ENCODE measurements around the gene DDX27.
"Not testable (repeated sequence)": the region's sequence is repeated elsewhere in the genome, so short reads cannot be mapped to it uniquely, and the experiment has no call there.

DDX27 gene

DNA sequence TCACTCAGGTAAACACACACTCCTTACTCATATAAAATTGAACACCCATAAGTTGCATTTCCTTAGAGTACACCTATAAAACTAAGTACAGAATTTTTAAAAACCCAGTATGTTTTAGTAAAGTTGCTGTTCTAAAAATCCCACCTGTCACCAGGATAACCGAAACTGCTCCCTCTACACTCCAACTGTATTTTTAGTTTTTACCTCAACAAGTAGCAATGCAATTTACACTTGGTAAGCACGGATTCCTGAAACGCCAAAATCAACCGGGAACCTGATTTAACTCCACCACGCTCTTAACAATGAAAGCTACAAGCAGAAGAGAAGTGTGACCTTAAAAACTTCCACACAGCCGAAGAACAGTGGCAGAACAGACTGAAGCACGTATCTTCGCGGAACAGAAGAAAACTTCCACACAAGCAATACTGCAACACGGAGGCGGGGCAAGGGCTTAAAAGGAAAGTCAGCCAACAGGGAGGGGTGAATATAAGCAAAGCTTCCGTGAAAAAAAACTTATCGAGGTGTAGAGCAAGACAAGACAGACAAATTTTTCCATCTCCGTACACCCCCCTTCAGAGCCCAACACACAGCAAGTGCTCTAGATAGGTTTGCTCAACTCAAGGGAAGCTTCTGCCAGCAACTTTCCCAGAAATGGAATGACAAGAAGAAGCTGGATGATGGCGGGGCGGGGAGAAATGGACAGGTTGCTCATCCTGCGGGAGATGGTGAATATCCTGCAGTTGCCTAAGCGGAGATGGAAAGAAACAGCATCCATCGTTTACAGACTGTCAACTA is 32.5 kb upstream of the DDX27 start:
- Histone ChIP-seq H3K4me1 (ENCODE audit: insufficient read depth, low read length) (peaks cover 7% of the 10 kb centered on the region), H3K9me3 (ENCODE audit: low read length) (no peaks in the 10 kb centered on the region), H3K4me3 (ENCODE audit: low read length) (peak overlapping the region; percentile 79), H3K27me3 (ENCODE audit: insufficient read depth, low read length) (no peaks in the 10 kb centered on the region), H3K36me3 (ENCODE audit: insufficient read depth, low read length) (peaks cover 5% of the 10 kb centered on the region), H2AFZ (ENCODE audit: low read depth, low read length) (no peak overlapping the region)

DNA sequence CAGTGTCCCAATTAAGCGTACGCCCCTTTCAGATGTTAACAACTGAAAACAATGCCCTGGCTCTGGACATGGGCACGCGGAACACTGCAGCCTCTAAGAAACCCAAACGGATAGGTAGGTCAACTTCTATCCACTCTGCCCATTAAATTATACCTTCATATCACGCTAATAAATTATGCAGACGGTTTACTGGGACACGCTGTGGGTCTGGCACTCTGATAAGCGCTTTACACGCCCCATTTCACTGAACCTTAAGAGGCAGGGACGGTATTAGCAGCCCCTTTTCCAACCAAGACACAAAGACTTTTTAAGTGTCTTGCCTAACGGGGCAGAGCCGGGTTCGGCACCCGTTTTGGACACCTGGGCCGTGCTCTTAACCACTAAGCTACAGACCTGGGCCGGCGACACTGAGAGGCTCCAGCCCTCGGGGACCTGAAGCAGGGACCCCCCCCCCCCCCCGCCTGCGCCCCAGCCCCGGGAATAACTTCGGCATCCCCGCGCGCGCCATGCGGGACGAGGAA is 31.8 kb upstream of the DDX27 start:
- Histone ChIP-seq H3K9me3 (ENCODE audit: low read length) (no peaks in the 10 kb centered on the region), H3K4me3 (ENCODE audit: low read length) (peak overlapping the region; percentile 79), H3K36me3 (ENCODE audit: insufficient read depth, low read length) (peaks cover 5% of the 10 kb centered on the region), H3K27me3 (ENCODE audit: insufficient read depth, low read length) (no peaks in the 10 kb centered on the region), H3K4me1 (ENCODE audit: insufficient read depth, low read length) (peaks cover 7% of the 10 kb centered on the region), H2AFZ (ENCODE audit: low read depth, low read length) (no peak overlapping the region)

DNA sequence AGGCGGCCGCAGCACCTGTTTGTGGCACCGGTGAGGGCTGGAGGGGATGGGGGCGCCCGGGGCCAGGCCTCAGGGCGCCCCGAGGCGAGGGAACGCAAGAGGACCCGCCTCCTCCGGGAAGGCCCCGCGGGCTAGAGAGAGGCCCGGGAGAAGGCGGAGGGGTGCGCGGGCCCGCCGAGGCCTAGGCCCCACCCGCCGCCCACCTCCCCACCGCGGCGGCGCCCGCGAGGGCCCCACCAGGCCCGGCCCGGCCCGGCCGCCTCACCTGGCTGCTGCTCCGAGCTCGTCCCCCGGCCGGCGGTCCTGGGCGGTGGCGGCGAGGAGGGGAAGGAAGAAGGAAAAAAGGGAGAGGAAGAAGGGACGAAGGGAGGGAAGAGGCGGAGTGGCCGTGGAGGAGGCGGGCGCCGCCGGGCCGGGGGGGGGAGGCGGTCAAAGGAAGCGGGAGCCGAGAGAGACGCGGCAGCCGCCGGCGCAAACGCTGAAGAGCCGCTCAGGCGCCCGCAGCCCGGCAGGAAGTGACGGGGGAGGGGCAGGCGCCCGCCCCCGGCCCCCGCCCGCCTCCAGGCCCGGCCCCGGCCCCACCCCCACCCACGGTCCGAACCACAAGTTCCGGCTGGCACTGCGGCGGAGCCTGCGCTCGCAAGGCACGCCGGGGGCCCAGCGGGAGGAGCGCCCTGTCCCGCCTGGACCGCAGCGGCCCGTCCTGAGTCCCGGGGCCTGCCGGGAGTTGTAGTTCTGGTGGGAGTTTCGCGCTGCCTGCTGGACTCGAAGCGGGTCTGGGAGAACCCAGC is 31.2 kb upstream of the DDX27 start, which contains the start of gene STAU1:
STAU1 (minus strand) TSS at position 484 of the 791 bp plus-strand sequence. CDS start 22,133 bp downstream, outside the sequence.
- Histone ChIP-seq H2AFZ (ENCODE audit: low read depth, low read length) (peak within 1 kb of the TSS; percentile 79), H3K27me3 (ENCODE audit: insufficient read depth, low read length) (no peaks in the 10 kb centered on the region), H3K4me3 (ENCODE audit: low read length) (peak within 1 kb of the TSS; percentile 79), H3K36me3 (ENCODE audit: insufficient read depth, low read length) (peaks cover 5% of the 10 kb centered on the region), H3K4me1 (ENCODE audit: insufficient read depth, low read length) (peaks cover 7% of the 10 kb centered on the region), H3K9me3 (ENCODE audit: low read length) (no peaks in the 10 kb centered on the region)

DNA sequence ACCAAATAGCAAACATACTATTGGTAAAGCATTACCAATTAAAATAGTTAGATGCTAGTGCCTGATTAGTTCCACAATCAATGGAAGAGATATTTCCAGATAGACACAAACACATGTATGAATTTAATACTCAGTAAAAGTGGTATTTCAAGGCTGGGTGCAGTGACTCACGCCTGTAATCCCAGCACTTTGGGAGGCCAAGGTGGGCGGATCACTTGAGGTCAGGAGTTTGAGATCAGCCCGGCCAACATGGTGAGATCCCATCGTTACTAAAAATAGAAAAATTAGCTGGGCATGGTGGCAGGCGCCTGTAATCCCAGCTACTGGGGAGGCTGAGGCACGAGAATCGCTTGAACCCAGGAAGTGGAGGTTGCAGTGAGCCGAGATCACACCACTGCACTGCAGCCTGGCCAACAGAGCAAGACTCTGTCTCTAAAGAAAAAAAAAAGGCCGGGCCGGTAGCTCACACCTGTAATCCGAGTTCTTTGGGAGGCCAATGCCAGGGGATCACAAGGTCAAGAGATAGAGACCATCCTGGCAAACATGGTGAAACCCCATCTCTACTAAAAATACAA is 26.2 kb upstream of the DDX27 start:
- not testable (repeated sequence) for H3K36me3 ChIP-seq (ENCODE audit: insufficient read depth, low read length); H3K27me3 ChIP-seq (ENCODE audit: insufficient read depth, low read length); H2AFZ ChIP-seq (ENCODE audit: low read depth, low read length); H3K4me3 ChIP-seq (ENCODE audit: low read length); H3K4me1 ChIP-seq (ENCODE audit: insufficient read depth, low read length); H3K9me3 ChIP-seq (ENCODE audit: low read length)

DNA sequence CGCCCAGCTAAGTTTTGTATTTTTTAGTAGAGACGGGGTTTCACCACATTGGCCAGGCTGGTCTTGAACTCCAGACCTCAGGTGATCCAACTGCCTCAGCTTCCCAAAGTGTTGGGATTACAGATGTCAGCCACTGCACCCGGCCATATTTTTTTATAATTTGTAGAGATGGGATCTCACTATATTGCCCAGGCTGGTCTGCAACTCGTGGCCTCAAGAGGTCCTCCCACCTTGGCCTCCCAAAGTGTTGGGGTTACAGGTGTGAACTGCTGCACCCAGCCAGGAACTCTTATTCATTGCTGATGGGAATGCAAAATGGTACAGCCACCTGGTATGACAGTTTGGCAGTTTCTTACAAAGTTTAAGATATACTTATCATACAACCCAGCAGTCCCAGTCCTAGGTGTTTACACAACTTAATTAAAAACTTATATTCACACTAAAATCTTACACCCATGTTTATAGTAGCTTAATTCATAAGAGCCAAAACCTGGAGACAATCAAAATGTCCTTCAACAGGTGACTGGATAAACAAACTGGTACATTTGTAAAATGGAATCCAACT is 19.4 kb upstream of the DDX27 start:
- no peaks in the 10 kb centered on the region for H3K36me3 ChIP-seq (ENCODE audit: insufficient read depth, low read length)
- no peaks in the 10 kb centered on the region for H3K9me3 ChIP-seq (ENCODE audit: low read length)
- no peak overlapping the region for H2AFZ ChIP-seq (ENCODE audit: low read depth, low read length)
- H3K27me3 ChIP-seq (ENCODE audit: insufficient read depth, low read length) = no peaks in the 10 kb centered on the region
- no peak overlapping the region for H3K4me3 ChIP-seq (ENCODE audit: low read length)
- no peaks in the 10 kb centered on the region for H3K4me1 ChIP-seq (ENCODE audit: insufficient read depth, low read length)

DNA sequence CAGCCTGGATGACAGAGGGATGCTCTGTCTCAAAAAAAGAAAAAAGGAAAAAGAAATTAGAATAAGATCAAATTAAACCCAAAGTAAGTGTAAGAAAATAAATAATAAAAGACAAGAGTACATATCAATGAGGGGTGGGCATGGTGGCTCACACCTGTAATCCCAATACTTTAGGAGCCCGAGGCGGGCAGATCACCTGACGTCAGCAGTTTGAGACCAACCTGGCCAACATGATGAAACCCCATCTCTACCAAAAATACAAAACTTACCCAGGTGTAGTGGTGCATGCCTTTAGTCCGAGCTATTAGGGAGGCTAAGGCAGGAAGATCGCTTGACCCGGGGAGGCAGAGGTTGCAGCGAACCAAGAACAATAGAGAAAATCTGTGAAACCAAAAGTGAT is 16.2 kb upstream of the DDX27 start:
- Histone ChIP-seq H3K4me3 (ENCODE audit: low read length) (no peak overlapping the region), H3K36me3 (ENCODE audit: insufficient read depth, low read length) (no peaks in the 10 kb centered on the region), H3K4me1 (ENCODE audit: insufficient read depth, low read length) (no peaks in the 10 kb centered on the region), H3K27me3 (ENCODE audit: insufficient read depth, low read length) (no peaks in the 10 kb centered on the region), H2AFZ (ENCODE audit: low read depth, low read length) (no peak overlapping the region), H3K9me3 (ENCODE audit: low read length) (no peaks in the 10 kb centered on the region)

DNA sequence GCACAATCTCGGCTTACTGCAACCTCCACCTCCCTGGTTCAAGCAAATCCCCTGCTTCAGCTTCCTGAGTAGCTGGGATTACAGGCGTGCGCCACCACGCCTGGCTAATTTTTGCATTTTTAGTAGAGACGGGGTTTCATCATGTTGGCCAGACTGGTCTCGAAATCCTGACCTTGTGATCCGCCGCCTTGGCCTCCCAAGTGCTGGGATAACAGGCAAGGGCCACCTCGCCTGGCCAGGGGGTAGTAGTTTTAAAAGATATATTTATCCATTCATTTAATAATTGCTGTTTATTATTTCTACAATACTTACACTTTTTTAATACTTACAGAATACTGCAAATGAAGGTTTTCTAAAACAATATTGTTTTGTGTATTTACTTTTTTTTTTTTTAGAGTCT is 15.5 kb upstream of the DDX27 start:
- Histone ChIP-seq H3K4me3 (ENCODE audit: low read length) (no peak overlapping the region), H3K36me3 (ENCODE audit: insufficient read depth, low read length) (no peaks in the 10 kb centered on the region), H3K27me3 (ENCODE audit: insufficient read depth, low read length) (no peaks in the 10 kb centered on the region), H2AFZ (ENCODE audit: low read depth, low read length) (no peak overlapping the region), H3K9me3 (ENCODE audit: low read length) (no peaks in the 10 kb centered on the region), H3K4me1 (ENCODE audit: insufficient read depth, low read length) (no peaks in the 10 kb centered on the region)

DNA sequence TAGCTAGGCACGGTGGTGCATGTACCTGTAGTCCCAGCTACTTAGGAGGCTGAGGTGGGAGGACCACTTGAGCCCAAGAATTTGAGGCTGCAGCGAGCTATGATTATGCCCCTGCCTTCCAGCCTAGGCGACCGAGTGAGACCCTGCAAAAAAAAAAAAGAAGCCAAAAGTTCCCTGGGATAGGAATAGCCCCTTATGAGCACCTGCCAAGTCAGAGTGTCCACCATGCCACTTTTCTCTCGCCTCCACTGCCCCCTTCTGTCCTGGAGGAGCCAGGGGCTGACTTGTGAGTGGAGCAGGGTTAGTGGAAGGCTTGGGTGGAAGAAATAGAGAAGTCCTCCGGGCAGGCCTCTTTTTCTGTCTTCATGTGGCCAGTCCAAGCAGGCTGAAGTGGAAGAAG is 12.1 kb upstream of the DDX27 start:
- Histone ChIP-seq H3K27me3 (ENCODE audit: insufficient read depth, low read length) (no peaks in the 10 kb centered on the region), H3K9me3 (ENCODE audit: low read length) (peaks cover 2% of the 10 kb centered on the region), H3K4me1 (ENCODE audit: insufficient read depth, low read length) (no peaks in the 10 kb centered on the region), H2AFZ (ENCODE audit: low read depth, low read length) (no peak overlapping the region), H3K36me3 (ENCODE audit: insufficient read depth, low read length) (no peaks in the 10 kb centered on the region), H3K4me3 (ENCODE audit: low read length) (no peak overlapping the region)

DNA sequence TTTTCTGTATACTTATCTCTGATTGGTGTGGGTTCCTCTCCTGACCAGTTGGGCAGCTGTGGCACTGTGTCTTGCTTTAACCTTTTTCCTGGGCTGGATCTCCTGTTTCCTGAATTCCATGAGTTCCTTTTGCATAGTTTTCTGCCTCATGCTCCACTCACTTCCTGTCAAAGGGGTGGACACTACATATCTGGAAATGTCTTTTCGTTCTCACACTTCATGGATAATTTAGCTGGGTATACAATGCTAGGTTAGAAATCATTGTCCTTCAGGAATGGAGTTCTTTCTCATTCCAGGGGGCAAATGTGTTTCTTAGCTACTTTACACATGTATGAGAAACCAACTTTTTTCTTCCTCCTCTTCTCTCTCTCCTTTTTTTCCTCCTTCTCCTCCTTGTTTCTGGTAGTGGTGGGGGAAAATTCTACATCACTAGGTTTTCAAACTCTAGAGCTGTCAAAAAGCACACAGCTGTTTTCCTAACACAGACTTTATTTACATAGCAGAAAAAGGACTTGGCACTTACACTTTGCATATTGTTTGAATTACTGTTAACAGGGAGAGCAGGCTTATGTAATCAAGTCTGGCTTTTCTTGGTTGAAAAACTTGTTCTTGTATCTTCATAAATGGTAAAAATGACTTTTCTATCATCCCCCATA is 9.0 kb upstream of the DDX27 start:
- Histone ChIP-seq H3K9me3 (ENCODE audit: low read length) (peaks cover 2% of the 10 kb centered on the region), H3K36me3 (ENCODE audit: insufficient read depth, low read length) (no peaks in the 10 kb centered on the region), H2AFZ (ENCODE audit: low read depth, low read length) (no peak overlapping the region), H3K27me3 (ENCODE audit: insufficient read depth, low read length) (no peaks in the 10 kb centered on the region), H3K4me3 (ENCODE audit: low read length) (no peak overlapping the region), H3K4me1 (ENCODE audit: insufficient read depth, low read length) (no peaks in the 10 kb centered on the region)

DNA sequence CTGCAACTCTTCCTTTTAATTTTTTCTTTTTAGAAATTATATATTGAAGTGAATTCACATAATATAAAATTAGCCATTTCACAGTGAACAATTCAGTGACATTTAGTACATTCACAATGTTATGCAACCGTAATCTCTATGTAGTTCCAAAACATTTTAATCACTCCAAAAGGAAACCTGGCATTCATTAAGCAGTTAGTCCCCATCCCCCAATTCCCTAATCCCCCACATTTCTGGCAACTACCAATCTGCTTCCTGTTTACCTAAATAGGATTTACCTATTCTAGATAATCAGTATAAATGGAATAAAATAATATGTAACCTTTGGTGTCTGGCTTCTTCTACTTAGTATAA is 8.5 kb upstream of the DDX27 start:
- H3K36me3 ChIP-seq (ENCODE audit: insufficient read depth, low read length) = no peaks in the 10 kb centered on the region
- H3K9me3 ChIP-seq (ENCODE audit: low read length) = peaks cover 2% of the 10 kb centered on the region
- no peak overlapping the region for H2AFZ ChIP-seq (ENCODE audit: low read depth, low read length)
- no peaks in the 10 kb centered on the region for H3K4me1 ChIP-seq (ENCODE audit: insufficient read depth, low read length)
- H3K27me3 ChIP-seq (ENCODE audit: insufficient read depth, low read length) = no peaks in the 10 kb centered on the region
- H3K4me3 ChIP-seq (ENCODE audit: low read length) = no peak overlapping the region

DNA sequence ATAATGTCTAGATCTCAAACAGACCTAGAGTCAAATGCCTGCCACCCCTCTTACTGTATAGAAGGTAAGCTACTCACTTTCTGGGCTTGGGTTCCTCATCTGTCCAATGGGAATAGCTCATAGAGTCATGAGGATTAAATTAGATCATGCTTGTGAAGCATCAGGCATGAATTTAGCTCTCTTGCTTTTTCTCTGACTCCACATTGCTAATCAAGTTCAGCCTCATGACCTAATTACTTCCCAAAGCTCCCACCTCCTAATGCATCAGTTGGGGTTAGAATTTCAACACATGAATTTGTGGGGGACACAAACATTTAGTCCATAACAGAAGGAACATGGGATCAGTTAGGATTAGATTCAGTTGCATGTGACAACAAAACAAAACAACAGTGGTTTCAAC is 4.6 kb upstream of the DDX27 start:
- Histone ChIP-seq H3K36me3 (ENCODE audit: insufficient read depth, low read length) (no peaks in the 10 kb centered on the region), H3K9me3 (ENCODE audit: low read length) (peaks cover 2% of the 10 kb centered on the region), H3K4me3 (ENCODE audit: low read length) (no peak overlapping the region), H3K27me3 (ENCODE audit: insufficient read depth, low read length) (no peaks in the 10 kb centered on the region), H2AFZ (ENCODE audit: low read depth, low read length) (no peak overlapping the region), H3K4me1 (ENCODE audit: insufficient read depth, low read length) (no peaks in the 10 kb centered on the region)

DNA sequence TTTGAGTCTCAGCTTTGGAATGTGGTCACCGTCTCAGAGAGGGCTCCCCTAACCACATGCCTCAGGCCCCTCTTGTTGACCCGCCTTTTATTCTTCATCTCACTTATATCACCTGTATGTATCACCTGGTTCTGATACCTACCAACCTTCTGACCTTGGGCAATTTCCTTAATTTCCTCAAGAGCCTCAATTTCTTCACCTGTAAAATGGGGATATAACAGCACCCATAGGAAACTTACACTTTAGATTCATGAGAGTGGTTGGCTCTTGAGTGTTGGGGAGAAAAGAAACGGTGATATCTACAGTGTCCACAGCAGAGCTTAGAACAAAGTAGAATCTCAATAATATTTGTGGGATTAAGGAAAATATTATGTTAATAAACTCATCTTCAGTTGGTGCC is 4.0 kb upstream of the DDX27 start:
- Histone ChIP-seq H2AFZ (ENCODE audit: low read depth, low read length) (no peak overlapping the region), H3K4me1 (ENCODE audit: insufficient read depth, low read length) (peaks cover 6% of the 10 kb centered on the region), H3K27me3 (ENCODE audit: insufficient read depth, low read length) (no peaks in the 10 kb centered on the region), H3K9me3 (ENCODE audit: low read length) (no peaks in the 10 kb centered on the region), H3K36me3 (ENCODE audit: insufficient read depth, low read length) (no peaks in the 10 kb centered on the region), H3K4me3 (ENCODE audit: low read length) (no peak overlapping the region)

Measured in neuron (in vitro differentiated cells).